ENCODE data around the gene SRD5A1.

- TF ChIP-seq CTCF (IDR thresholded peaks at IDR 0.05; ENCODE audit: low read depth, low read length) (no peak), POLR2A (IDR thresholded peaks at IDR 0.05; ENCODE audit: extremely low read depth, insufficient read length) (no peak), MYC (IDR thresholded peaks at IDR 0.05; ENCODE audit: low read depth, low read length) (no peak)
- TF ChIP-seq, protein P1, sequence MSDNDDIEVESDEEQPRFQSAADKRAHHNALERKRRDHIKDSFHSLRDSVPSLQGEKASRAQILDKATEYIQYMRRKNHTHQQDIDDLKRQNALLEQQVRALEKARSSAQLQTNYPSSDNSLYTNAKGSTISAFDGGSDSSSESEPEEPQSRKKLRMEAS (IDR thresholded peaks at IDR 0.05; ENCODE audit: low read depth, low read length): no peak
These were observed 41.5 kb upstream of the SRD5A1 start for GRCh38 chr5:6591671-6592288.
